ENCODE measurements around the gene TEDC2. TPM values are rescaled to one million over a fixed set of nuclear protein-coding genes. Genes with fewer than 3 reads are reported as not detected.

Gene TEDC2
- total RNA-seq, 1 experiment from 2014 or later: 6.4 TPM

GRCh38 chr16:2511996-2512734 lies 52.3 kb downstream of the TEDC2 start:
- H3K27me3 ChIP-seq (ENCODE audit: low read length): no peaks in the 10 kb centered on the region
- H3K4me2 ChIP-seq (ENCODE audit: low read depth, low read length, poor library complexity, severe bottlenecking): no peak overlapping the region
- DNase-seq: no peak
- H3K9ac ChIP-seq (ENCODE audit: low read length): no peak overlapping the region
- no peaks in the 10 kb centered on the region for H3K9me3 ChIP-seq (ENCODE audit: low read length)
- no peaks in the 10 kb centered on the region for H3K36me3 ChIP-seq (ENCODE audit: insufficient read depth, low read length)
- H3K4me3 ChIP-seq (ENCODE audit: low read length): no peak overlapping the region
- no peak overlapping the region for H3K27ac ChIP-seq (ENCODE audit: low read length)
- H4K20me1 ChIP-seq (ENCODE audit: insufficient read depth, low read depth, low read length): peaks cover 26% of the 10 kb centered on the region
- H2AFZ ChIP-seq (ENCODE audit: low read length): no peak overlapping the region
- H3K4me1 ChIP-seq (ENCODE audit: low read length): peaks cover 34% of the 10 kb centered on the region
- H3K79me2 ChIP-seq (ENCODE audit: low read length): peaks cover 32% of the 10 kb centered on the region
- no peaks in the 10 kb centered on the region for H3K9me2 ChIP-seq (replicated peaks; ENCODE audit: insufficient read depth, low read length)

GRCh38 chr16:2512735-2513404 lies 53.0 kb downstream of the TEDC2 start:
- Histone ChIP-seq H3K27ac (ENCODE audit: low read length) (peak overlapping the region; percentile 70; the same call in 1 of the 2 replicates), H3K9ac (ENCODE audit: low read length) (peak overlapping the region; percentile 98), H3K9me3 (ENCODE audit: low read length) (no peaks in the 10 kb centered on the region), H3K79me2 (ENCODE audit: low read length) (peaks cover 40% of the 10 kb centered on the region), H3K4me3 (ENCODE audit: low read length) (peak overlapping the region; percentile 76; the same call in 1 of the 2 replicates), H3K9me2 (replicated peaks; ENCODE audit: insufficient read depth, low read length) (no peaks in the 10 kb centered on the region), H3K4me2 (ENCODE audit: low read depth, low read length, poor library complexity, severe bottlenecking) (peak overlapping the region; percentile 76), H3K4me1 (ENCODE audit: low read length) (peaks cover 34% of the 10 kb centered on the region), H3K36me3 (ENCODE audit: insufficient read depth, low read length) (no peaks in the 10 kb centered on the region), H4K20me1 (ENCODE audit: insufficient read depth, low read depth, low read length) (peaks cover 31% of the 10 kb centered on the region), H2AFZ (ENCODE audit: low read length) (no peak overlapping the region), H3K27me3 (ENCODE audit: low read length) (no peaks in the 10 kb centered on the region)
- DNase-seq: peak; percentile 65

- DNase-seq: peak; percentile 96
- no peak within 1 kb of the TSS for H2AFZ ChIP-seq (ENCODE audit: low read length)
These were observed 53.8 kb downstream of the TEDC2 start, which contains the start of gene ATP6V0C for GRCh38 chr16:2513405-2514332. Gene ATP6V0C (plus strand): TSS chr16:2513952. CDS start chr16:2514104, 152 bp downstream.

More at GRCh38 chr16:2513405-2514332, 53.8 kb downstream of the TEDC2 start, which contains the start of gene ATP6V0C:
- Histone ChIP-seq H3K27ac (ENCODE audit: low read length) (peak within 1 kb of the TSS; percentile 70), H3K4me3 (ENCODE audit: low read length) (peak within 1 kb of the TSS; percentile 76), H3K36me3 (ENCODE audit: insufficient read depth, low read length) (no peaks in the 10 kb centered on the region), H3K9ac (ENCODE audit: low read length) (peak within 1 kb of the TSS; percentile 98), H3K79me2 (ENCODE audit: low read length) (peaks cover 48% of the 10 kb centered on the region), H3K4me2 (ENCODE audit: low read depth, low read length, poor library complexity, severe bottlenecking) (peak within 1 kb of the TSS; percentile 76), H3K4me1 (ENCODE audit: low read length) (peaks cover 34% of the 10 kb centered on the region), H3K9me2 (replicated peaks; ENCODE audit: insufficient read depth, low read length) (no peaks in the 10 kb centered on the region), H4K20me1 (ENCODE audit: insufficient read depth, low read depth, low read length) (peaks cover 38% of the 10 kb centered on the region), H3K27me3 (ENCODE audit: low read length) (no peaks in the 10 kb centered on the region), H3K9me3 (ENCODE audit: low read length) (no peaks in the 10 kb centered on the region)

Small RNA genes lying within 50 kb of the gene (small RNA-seq; reads per million reads assigned to genes)
- gene MIR6768: not detected

Other genes starting within 250 kb of the TEDC2 start
- gene BRICD5, start 249.2 kb upstream of the TEDC2 start, total RNA-seq (2014; rRNA removed; shearing (Covaris generic); ENCODE audit: low replicate concordance): 3.7 and 7.9 TPM in 2 replicates
- gene PGP, start 245.3 kb upstream of the TEDC2 start, total RNA-seq (2014; rRNA removed; shearing (Covaris generic); ENCODE audit: low replicate concordance): 26.5 and 42.1 TPM in 2 replicates
- gene E4F1, start 236.5 kb upstream of the TEDC2 start, total RNA-seq (2014; rRNA removed; shearing (Covaris generic); ENCODE audit: low replicate concordance): 14.8 and 36.9 TPM in 2 replicates
- gene DNASE1L2, start 223.7 kb upstream of the TEDC2 start, total RNA-seq (2014; rRNA removed; shearing (Covaris generic); ENCODE audit: low replicate concordance): 0.78 and 5.2 TPM in 2 replicates
- gene ECI1, start 208.5 kb upstream of the TEDC2 start, total RNA-seq (2014; rRNA removed; shearing (Covaris generic); ENCODE audit: low replicate concordance): 24.4 and 58.9 TPM in 2 replicates
- 125 and 158 TPM in 2 replicates for gene RNPS1, start 192.0 kb upstream of the TEDC2 start, total RNA-seq (2014; rRNA removed; shearing (Covaris generic); ENCODE audit: low replicate concordance)
- gene ABCA3, start 119.4 kb upstream of the TEDC2 start, total RNA-seq (2014; rRNA removed; shearing (Covaris generic); ENCODE audit: low replicate concordance): 0.37 and 0.87 TPM in 2 replicates
- gene CCNF, start 30.7 kb upstream of the TEDC2 start, total RNA-seq (2014; rRNA removed; shearing (Covaris generic); ENCODE audit: low replicate concordance): 13.5 and 15.1 TPM in 2 replicates
- 0.45 and 0.94 TPM in 2 replicates for gene NTN3, start 11.2 kb downstream of the TEDC2 start, total RNA-seq (2014; rRNA removed; shearing (Covaris generic); ENCODE audit: low replicate concordance)
- 15.8 and 20.5 TPM in 2 replicates for gene TBC1D24, start 15.0 kb downstream of the TEDC2 start, total RNA-seq (2014; rRNA removed; shearing (Covaris generic); ENCODE audit: low replicate concordance)
- 29.4 and 30.2 TPM in 2 replicates for gene ATP6V0C, start 53.8 kb downstream of the TEDC2 start, total RNA-seq (2014; rRNA removed; shearing (Covaris generic); ENCODE audit: low replicate concordance)
- gene AMDHD2, start 60.3 kb downstream of the TEDC2 start, total RNA-seq (2014; rRNA removed; shearing (Covaris generic); ENCODE audit: low replicate concordance): 22.7 and 51.7 TPM in 2 replicates
- gene CEMP1, start 71.3 kb downstream of the TEDC2 start, total RNA-seq (2014; rRNA removed; shearing (Covaris generic); ENCODE audit: low replicate concordance): 0.43 TPM in 1 of 2 replicates, not detected in the other
- gene PDPK1, start 77.9 kb downstream of the TEDC2 start, total RNA-seq (2014; rRNA removed; shearing (Covaris generic); ENCODE audit: low replicate concordance): 24.9 and 49.5 TPM in 2 replicates
- 15.7 and 21.1 TPM in 2 replicates for gene KCTD5, start 222.4 kb downstream of the TEDC2 start, total RNA-seq (2014; rRNA removed; shearing (Covaris generic); ENCODE audit: low replicate concordance)

Data from Karpas-422 (cell line).